A172 (cell line): Measurements from ENCODE around the gene KITLG. TPM values are rescaled to one million over a fixed set of nuclear protein-coding genes. Genes with fewer than 3 reads are reported as not detected.
A peak's percentile ranks its signal among the peaks of the same experiment; 100 is the strongest.
"Not testable (repeated sequence)": the region's sequence is repeated elsewhere in the genome, so short reads cannot be mapped to it uniquely, and the experiment has no call there.

Source experiments
- DNase-seq: peaks from one replicate; pipeline ENCODE4 v3.0.0-alpha.2; 2015; ENCODE audit warnings: low spot score
- total RNA-seq: library from RNA; depleted of rRNA; stranded (reverse); fragments of >200 nt; shearing (Covaris generic); gene quantifications from 2 replicates; pipeline ENCODE4 v1.2.3, GENCODE V29; 2014; rRNA removed

KITLG gene, protein sequence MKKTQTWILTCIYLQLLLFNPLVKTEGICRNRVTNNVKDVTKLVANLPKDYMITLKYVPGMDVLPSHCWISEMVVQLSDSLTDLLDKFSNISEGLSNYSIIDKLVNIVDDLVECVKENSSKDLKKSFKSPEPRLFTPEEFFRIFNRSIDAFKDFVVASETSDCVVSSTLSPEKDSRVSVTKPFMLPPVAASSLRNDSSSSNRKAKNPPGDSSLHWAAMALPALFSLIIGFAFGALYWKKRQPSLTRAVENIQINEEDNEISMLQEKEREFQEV
- 5.0 and 7.8 TPM in 2 replicates for total RNA-seq

DNA sequence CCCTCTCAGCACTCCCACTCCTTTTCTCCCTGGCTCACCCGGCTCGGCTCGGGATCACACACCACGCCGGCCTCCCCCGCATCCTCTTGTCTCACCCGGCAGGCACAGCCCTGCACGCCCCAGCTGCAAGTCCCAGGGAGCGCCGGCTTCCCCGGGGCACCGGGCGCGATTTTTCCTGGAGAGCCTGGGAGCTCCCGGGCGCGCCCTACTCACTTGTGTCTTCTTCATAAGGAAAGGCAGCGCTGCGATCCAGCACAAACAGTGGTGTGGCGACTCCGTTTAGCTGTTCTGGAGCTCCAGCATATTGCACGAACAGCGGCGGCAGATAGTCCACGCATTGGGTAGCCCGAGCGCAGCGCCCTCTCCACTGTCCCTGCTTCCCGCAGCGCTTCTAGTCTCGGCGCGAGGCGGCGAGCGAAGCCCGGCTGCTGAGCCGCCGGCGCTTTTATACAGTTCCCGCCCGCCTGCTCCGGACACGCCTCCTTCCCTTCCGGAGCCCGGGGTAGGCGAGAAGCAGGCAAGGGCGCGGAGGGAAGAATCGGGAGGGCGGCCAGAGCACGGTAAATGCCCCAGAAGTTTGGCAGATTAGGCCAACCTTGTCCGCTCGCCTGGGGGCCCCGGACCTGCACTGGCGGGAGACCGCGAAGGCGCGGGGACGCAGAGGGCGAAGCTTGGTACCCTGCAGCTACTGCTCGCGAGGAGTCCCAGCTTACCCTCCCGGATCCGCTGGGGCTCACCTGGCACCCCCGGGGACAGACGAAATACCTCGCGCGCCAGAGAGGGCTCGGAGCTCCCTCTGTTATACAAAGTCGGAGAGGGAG is at the start of gene KITLG:
TSS of gene KITLG (minus strand) at position 421 of the 821 bp plus-strand sequence. CDS start at position 228, 193 bp downstream.
- peak; percentile 63 for DNase-seq

DNA sequence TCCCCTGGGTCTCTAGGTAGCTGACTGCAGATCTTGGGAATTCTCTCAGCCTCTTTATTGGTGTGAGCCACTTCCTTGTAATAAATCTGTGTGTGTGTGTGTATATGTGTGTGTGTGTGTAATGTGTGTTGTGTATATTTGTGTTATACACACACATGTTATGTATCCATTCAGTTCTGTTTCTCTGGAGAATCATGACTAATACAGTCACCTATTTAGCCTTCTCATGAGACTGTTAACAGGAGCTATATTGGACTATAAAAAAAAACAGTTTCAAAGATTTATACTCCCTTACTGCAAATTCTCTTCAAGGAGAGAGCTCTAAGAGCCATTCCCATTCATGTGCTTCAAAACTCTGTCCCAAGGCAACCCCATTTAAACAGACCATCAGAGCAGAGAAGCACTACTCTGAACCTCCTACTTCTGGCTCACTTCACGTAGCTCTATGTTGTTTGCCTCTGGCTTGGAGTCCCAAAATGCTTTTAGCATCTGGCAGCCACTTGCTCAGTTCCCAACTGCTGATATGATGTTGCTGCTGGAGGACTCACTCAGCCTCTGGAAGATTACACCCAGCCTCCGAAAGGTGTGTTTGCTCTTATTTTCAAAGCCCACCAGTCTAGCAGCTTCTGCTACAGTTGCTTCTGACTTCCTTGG is 48.7 kb upstream of the KITLG start:
- DNase-seq = no peak

DNA sequence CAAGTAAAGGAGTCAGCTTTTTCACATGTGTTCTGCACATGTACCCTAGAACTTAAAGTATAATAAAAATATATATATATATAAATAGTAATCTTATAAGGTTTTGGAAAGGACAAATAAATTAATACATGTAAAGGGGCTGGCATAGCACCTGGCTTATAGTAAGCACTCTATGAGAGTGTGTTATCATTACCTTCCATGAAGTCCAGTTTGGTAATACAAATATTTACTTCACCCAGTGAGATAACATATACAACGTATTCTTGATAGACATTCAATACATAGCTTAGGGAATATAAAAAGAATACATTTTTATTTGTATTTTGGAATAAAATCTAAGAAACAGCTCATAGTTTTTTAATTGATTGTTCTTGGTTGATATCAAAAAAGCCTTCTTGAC is 47.8 kb upstream of the KITLG start:
- not testable (repeated sequence) for DNase-seq

DNA sequence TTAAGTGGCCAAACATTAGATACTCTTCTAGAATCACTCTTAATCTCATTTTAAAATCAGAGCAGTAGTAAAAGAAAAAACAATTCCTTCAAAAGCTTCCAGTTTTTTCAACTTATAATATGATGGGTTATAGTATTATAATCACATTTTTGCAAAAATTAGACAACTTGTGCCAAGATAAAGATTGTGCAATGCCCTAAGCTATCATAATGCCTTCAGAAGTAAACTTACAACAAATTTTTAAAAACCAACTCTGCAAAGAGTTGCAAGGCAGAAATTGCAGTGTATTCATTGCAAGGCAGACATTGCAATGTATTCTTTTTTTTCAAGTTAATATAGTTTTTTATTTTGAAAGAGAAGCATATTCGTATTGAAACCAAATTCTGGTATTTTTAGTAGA is 47.2 kb upstream of the KITLG start:
- DNase-seq = no peak

DNA sequence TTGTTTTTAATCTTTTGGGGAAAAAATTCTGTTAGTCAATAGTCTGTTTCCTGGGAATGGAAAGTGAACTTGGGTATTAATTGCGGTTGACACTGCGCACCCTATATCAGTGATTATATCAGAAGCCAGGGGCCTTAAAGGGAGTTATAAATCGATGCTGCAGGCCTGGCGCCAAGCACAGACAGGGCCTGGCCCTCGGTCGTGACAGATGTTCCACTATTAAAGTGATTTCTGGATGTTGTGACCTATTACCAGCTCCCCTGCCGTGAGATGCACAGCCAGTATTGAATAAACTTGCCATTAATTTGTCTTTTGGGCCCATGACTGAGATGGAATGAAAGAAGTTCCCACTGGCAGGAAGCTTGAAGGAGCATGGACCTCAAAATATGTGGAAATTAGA is 45.1 kb upstream of the KITLG start:
- DNase-seq = no peak

DNA sequence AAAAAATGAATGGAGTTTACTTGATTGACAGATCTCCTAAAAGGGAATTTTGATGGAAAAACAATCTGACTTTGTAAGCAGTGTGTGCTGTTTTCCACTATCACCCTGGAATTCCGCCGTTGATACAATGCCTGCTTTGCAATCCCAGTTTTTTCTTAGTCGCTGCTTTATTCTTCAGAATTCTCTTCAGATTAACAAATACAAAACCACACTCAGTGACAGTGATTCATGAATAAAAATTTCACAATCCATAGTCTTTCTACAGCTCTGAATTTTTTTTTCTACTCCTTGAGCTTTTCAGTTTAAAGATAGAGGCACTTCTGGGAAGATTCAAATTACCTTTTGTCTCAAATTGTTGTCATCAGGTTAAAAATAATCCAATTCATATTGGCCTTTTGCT is 44.6 kb upstream of the KITLG start:
- peak; percentile 14 for DNase-seq

DNA sequence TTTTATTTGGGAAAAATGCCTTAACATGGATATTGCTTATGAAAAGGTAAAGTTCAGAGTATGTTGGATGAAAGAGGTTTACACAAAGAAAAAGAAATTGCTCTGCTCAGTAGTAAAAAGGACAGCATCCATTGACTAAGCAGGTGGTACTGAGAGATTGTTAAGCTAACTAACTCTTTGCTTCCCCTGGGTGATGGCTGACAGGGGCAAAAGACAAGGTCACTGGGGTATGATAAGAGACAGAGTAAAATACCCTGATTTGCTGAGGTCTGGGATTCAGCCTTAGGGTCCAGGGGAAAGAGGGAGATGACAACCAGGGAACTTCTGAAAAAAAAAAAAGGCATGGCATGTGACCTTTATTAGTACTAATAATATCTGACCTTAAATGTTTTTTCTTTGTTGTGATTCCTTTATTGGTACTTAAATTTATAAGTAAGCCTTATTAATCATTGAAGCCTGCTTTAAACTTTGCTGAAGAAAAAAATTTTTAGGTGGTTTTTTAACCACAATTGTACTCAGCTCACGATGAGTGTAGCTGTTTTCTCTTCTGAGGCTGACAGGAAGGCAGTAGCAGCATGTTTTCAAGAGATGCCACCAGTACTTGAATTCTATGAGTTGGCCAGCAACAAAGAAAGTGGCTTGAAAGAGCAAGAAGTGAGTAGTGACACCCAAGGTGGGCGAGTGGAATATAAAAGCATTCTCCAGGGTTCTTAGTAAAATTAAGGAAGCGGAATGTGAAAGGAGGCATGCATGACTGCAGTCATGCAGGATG is 43.7 kb upstream of the KITLG start:
- no peak for DNase-seq

DNA sequence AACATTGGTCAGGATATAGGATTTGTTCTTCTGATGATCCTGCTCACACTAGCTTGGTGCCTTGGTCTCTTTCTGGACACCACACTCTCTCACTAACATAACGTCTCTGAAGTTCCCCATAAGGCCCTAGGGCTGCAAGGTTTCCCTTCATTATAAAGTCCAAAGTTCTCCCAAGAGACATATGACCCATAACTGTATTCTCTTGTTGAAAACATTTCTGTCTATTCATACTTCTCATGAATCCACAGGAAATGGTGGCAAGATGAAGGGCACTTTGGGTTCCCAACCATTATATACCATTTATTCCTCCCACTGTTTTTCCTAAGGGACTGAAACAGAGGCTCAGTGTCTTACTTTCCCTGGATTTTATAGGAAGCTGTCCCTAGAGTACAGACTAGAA is 37.1 kb upstream of the KITLG start:
- DNase-seq = no peak

DNA sequence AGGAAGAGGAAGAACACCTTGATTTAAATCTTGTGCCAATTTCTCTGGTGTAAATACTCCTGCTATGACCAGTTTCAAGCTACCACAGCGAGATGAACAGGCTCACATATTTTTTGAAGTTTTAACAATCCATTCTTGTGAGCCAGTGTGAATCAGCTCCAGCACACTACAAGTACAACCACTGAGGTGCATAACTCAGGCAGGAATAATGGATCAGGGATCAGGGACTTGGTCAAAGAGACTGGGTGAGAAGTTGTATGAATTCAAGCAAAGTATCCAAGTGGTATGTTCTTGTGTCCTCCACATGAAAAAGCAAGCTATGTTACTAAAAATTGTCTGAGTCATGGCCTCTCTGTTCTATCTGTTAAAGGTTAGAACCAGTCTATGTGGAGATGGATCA is 35.2 kb upstream of the KITLG start:
- no peak for DNase-seq

DNA sequence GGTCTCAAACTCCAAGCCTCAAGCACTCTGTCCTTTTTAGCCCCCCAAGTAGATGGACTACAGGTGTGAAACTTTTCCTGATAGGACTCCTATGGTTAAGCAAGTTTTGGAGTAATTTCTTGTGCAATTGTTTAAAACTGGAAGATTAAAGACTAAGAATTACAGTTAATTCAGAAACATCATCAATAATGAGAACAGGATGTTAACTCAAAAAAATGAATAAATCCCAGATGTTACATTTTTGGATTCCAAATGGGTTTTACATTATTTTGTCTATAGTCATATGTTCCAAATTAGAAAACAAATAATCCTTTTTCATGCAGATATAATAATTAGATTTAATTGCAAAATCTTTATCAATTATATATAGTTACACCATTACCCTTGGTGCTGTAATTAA is 24.4 kb upstream of the KITLG start:
- DNase-seq = no peak

DNA sequence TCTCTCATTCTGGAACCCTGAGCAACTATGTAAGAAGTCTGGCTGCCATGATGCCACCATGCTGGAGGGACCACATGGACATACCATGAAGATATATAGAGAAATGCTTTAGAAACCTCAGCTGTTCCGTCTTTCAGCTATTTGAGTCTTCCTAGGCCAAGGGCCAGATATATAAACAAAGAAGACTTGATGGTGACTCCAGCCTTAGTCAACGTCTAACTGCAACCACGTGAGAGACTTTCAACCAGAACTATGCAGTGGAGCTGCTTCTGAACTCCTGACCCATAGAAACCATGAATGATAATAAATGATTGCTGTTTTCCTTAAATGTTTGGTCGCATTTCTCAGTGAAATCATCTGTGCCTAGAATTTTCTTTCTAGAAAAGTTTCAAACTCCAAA is 20.0 kb upstream of the KITLG start:
- DNase-seq = peak; percentile 62

DNA sequence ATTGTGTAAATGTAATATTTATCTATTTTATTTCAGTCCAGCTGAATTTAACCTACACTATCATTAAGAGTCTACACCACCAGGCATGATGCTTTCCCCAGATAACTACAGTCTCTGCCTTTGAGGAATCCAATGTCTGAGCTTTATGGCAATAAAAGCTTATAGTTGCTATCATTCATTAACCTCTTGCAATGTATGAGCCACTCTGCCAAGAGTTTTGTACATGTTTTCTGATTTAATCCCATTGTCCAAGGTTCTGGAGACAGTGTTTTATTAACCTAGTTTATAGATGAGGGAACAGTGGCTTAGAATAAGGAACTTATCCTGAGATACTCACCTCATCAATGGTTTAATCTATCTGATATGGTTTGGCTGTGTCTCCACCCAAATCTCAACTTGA is 17.1 kb upstream of the KITLG start:
- no peak for DNase-seq

DNA sequence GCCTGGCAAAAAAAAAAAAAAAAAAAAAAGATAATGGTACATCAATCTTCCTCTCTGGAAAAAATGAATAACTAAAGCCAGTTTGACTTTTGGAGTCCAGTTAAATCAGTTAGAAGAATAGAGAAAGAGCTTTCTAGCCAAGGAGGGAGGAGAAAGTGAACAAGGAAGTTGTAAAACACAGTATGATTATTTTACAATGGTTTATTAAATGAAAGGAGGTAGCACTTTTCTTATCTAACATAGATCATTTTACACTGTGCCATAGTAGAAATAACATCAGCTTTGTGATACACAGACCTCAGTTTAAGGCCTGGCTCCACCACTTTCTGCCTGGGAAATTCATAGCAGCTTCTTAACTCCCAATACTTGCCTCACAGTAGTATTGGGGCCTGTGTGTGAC is 15.4 kb upstream of the KITLG start:
- no peak for DNase-seq

DNA sequence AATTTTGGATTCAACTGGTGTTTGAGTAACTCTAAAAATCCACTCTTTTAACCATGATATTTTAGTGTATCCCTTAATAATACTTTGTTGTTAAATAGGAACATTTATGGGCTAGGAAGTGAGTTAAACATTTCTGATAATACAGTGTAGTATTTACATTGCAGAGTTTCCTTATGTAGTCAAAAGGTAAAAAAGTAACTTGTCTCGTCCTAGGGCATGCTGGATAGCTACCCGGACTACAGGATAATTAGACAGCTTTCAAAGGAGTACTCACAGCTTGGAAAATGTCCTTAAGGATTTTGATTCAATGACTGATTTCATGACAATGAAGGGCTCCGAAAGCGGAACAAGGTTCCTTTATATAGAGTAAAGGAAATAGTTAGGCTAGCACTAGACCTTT is 14.5 kb upstream of the KITLG start:
- no peak for DNase-seq

DNA sequence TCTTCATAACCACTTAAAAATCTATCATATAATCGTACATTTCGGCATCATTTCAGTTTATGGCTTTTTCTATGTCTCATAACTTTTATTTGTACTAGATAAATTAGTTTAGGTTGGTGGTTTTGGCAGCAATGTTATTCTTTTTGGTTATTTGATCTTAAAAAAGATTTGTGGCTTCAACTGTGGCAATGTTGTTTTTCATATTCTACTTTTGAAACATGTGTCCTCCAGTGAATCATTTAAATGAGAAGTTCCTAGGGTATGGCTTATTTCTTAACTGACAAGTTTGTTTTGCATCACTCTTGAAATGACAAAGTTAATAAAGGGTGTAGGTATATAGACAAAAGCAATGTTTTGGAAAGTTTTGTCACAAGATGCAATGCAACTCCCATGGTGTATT is 11.1 kb upstream of the KITLG start:
- DNase-seq = no peak

DNA sequence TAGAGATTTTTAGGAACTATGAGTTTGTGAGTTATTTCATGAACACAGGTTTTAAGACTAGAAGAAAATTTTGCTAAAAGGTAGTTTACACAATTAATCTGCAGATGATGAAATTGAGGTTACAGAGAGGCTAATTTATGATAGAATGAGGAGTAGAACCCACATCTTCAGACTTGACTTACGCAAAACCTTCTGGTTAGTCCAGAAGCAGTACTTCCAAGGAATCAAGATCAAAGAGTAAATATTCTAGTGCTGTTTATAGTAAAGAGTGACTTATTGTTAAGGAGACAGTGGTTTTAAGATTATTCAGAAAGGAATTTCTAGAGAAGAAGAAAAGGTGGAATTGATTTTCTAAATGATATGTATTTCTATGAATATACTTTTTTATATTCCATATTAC is 10.6 kb upstream of the KITLG start:
- no peak for DNase-seq

DNA sequence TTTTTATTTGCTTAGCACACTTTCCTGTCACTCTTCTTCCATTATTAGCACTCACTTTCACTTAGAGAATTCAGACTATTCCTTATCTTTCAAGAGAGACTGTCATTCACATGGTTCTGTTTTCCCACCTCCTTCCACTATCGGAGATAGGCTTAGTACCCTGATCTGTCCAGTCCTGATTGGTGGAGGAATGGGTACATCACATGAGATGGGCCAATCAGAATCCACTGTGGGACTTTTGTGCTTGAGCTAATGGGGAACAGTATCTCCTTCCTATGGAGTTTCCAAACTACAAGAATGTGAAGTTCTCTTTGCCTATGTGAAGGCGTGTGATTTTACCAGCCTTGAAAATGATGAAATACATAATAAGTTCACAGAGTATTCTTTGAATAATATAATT is 4.8 kb upstream of the KITLG start:
- DNase-seq = no peak

DNA sequence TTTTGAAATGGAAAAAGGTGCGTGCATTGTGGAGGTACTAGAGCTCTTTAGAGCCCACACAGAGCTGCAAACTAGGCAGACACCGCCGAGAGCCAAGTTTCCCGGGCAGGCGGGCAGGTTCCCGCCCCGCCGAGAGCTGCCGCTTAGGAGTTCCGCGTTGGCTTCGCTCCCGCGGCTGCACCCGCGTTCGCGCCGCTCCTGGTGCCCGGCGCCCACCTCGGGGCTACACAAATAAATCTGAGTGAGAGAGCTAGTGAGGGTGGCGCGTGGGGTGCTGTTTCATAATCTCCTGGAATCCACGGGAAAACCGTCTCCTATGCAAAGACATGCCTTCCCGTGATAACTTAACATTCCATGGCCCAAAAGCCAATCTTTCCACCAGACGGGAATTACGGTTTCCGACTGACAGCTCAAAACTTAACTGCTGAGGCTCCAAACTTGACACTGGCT is 645 bp downstream of the KITLG start:
- DNase-seq = peak; percentile 34

DNA sequence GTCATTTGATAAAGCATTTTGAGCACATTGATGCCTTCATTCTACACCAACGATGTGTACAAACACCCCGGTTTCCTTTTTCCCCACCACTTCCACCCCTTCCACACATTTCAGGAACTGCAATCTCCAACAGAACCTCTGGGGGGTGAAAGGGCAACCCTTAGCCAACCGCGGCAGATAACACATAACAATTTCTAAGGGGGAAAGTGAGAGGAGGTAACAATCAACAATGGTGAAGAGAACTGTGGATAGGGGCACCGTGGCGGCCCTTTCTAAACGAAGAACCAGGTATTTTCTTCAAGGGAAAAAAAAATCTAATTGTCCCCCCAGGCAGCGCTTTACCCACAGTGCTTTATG is 1.1 kb downstream of the KITLG start:
- DNase-seq = no peak

DNA sequence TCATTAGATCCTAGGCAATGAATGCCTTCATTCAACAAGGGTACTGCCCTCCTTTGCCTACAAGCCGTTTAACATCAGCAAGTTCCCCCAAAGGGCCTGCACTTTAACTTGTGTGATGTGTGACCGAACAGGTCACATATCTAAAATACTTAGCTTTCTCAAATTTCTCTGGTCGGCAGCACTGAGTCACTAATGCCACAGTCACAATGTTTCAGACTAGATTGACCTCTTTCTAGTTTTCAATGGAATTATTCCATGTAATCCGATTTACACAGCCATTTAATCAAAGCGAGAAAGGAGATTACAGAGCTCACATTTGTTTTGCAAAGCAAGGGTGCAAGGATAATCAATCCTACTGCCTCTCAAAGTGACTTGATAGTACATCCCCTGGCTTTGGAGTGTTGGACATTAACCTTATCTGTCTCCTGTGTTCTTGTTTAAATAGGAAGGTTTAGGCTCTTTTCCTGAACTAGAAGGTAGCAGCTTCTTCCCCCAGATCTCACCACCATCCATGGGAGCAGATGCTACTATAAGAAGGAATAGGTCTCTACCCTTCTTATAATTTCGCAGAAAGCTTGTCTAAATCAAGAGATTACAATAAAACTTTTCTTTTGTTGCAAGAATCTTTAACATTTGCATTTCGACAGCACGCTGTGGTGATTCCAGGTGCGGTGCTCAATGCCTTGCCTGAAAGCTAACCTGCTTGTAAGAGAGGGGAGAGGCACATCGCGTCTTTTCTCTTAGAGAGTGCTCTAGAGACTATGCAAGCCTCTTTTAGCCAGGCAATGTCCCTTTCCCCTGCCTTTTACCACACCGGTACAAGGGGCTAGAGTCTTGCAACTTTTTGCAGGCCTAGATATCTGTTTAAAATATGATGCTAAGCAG is 1.8 kb downstream of the KITLG start:
- no peak for DNase-seq

DNA sequence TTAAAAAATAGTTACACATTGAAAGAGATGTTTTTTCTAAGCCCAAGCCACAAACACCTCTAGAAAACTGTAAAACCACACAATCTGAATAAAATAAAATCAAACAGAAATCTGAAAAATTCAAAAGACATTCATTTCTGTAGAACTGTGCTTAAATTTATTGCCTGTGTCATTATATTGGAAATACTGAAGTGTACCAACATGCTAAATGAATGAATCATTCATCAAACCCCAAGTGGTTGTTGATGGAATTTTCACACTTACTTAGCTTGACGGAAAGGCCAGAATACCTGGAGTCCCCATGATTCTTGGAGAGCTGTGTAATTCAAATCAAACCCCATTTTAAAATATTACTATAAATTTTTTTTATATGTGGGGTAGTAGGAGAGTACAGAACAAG is 2.7 kb downstream of the KITLG start:
- peak; percentile 19 for DNase-seq
